ENCODE measurements around the gene ORC5. TPM values are rescaled to one million over a fixed set of nuclear protein-coding genes. Genes with fewer than 3 reads are reported as not detected.

The ORC5 gene
- total and polyA plus RNA-seq, 7 donors = 6.1 to 14.3 (median 9.2) TPM

GRCh38 chr7:104252409-104253134 is 44.8 kb upstream of the ORC5 start:
- Histone ChIP-seq H3K4me1 (no peaks in the 10 kb centered on the region), H3K4me3 (no peak overlapping the region), H3K27me3 (ENCODE audit: insufficient read depth in 3 of 3, low read length in 2 of 3) (peaks cover 0 to 2% (median 0%) of the 10 kb centered on the region in 3 donors), H3K36me3 (ENCODE audit: insufficient read depth in 1 of 2, low read depth in 1 of 2) (no peaks in the 10 kb centered on the region), H3K27ac (no peak overlapping the region), H3K9me3 (no peaks in the 10 kb centered on the region)
- intact Hi-C loops (cut with DNase I) = no loop called here
- DNase-seq (no peak), ATAC-seq (no peak)
- 40 to 47% (median 47%) methylated on average over 4 of the region's 4 CpGs for WGBS, 3 donors
- no peak for TF ChIP-seq CTCF (IDR thresholded peaks at IDR 0.05)

GRCh38 chr7:104242638-104243037 is 34.8 kb upstream of the ORC5 start:
- Histone ChIP-seq H3K4me3 (no peak overlapping the region), H3K9me3 (no peaks in the 10 kb centered on the region)

GRCh38 chr7:104241538-104242209 is 33.9 kb upstream of the ORC5 start:
- H3K9me3 ChIP-seq = no peaks in the 10 kb centered on the region
- intact Hi-C loops (cut with DNase I) = no loop called here
- no peak overlapping the region for H3K27ac ChIP-seq
- H3K4me3 ChIP-seq = no peak overlapping the region
- H3K27me3 ChIP-seq (ENCODE audit: insufficient read depth in 3 of 3, low read length in 2 of 3) = no peaks in the 10 kb centered on the region
- 56 to 66% (median 58%) methylated on average over 4 of the region's 4 CpGs for WGBS, 3 donors
- TF ChIP-seq CTCF (IDR thresholded peaks at IDR 0.05) = no peak
- H3K4me1 ChIP-seq = no peaks in the 10 kb centered on the region
- ATAC-seq (no peak), DNase-seq (no peak)
- H3K36me3 ChIP-seq (ENCODE audit: insufficient read depth in 1 of 2, low read depth in 1 of 2) = no peaks in the 10 kb centered on the region

More at GRCh38 chr7:104242638-104243037, 34.8 kb upstream of the ORC5 start:
- no peaks in the 10 kb centered on the region for H3K4me1 ChIP-seq
- DNase-seq (no peak), ATAC-seq (no peak)
- intact Hi-C loops (cut with DNase I) = no loop called here
- TF ChIP-seq CTCF (IDR thresholded peaks at IDR 0.05) = no peak
- H3K27me3 ChIP-seq (ENCODE audit: insufficient read depth in 3 of 3, low read length in 2 of 3) = no peaks in the 10 kb centered on the region
- WGBS, 3 donors = 70 to 77% (median 72%) methylated on average over 3 of the region's 3 CpGs
- H3K36me3 ChIP-seq (ENCODE audit: insufficient read depth in 1 of 2, low read depth in 1 of 2) = no peaks in the 10 kb centered on the region
- no peak overlapping the region for H3K27ac ChIP-seq

- no peaks in the 10 kb centered on the region for H3K36me3 ChIP-seq (ENCODE audit: insufficient read depth in 1 of 2, low read depth in 1 of 2)
- H3K4me1 ChIP-seq = no peaks in the 10 kb centered on the region
- whole genome bisulfite sequencing, 3 donors = 67 to 91% (median 74%) methylated on average over 3 of the region's 3 CpGs
- no peak for DNase-seq
- no peak overlapping the region for H3K4me3 ChIP-seq
- no peak for ATAC-seq
- no peak for TF ChIP-seq CTCF (IDR thresholded peaks at IDR 0.05)
- H3K9me3 ChIP-seq = no peaks in the 10 kb centered on the region
- intact Hi-C loops (cut with DNase I) = no loop called here
- H3K27ac ChIP-seq = no peak overlapping the region
- H3K27me3 ChIP-seq (ENCODE audit: insufficient read depth in 3 of 3, low read length in 2 of 3) = no peaks in the 10 kb centered on the region
These were observed 33.3 kb upstream of the ORC5 start for GRCh38 chr7:104241135-104241534.

Measured in psoas muscle (tissue), 8 donors.